ENCODE data around the gene ELAC1.

GRCh38 chr18:50987261-50987660, 19.4 kb downstream of the ELAC1 start:
- TF ChIP-seq, protein P1, sequence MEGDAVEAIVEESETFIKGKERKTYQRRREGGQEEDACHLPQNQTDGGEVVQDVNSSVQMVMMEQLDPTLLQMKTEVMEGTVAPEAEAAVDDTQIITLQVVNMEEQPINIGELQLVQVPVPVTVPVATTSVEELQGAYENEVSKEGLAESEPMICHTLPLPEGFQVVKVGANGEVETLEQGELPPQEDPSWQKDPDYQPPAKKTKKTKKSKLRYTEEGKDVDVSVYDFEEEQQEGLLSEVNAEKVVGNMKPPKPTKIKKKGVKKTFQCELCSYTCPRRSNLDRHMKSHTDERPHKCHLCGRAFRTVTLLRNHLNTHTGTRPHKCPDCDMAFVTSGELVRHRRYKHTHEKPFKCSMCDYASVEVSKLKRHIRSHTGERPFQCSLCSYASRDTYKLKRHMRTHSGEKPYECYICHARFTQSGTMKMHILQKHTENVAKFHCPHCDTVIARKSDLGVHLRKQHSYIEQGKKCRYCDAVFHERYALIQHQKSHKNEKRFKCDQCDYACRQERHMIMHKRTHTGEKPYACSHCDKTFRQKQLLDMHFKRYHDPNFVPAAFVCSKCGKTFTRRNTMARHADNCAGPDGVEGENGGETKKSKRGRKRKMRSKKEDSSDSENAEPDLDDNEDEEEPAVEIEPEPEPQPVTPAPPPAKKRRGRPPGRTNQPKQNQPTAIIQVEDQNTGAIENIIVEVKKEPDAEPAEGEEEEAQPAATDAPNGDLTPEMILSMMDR (conservative IDR thresholded peaks at IDR 0.05) = no peak
- no peak for TF ChIP-seq ZFX (IDR thresholded peaks at IDR 0.05)

Data from C4-2B (cell line).